Neural progenitor cell (in vitro differentiated cells): ENCODE measurements around the gene PDCD7. TPM values are rescaled to one million over a fixed set of nuclear protein-coding genes. Genes with fewer than 3 reads are reported as not detected.

Source experiments
- DNase-seq: peaks from one replicate; pipeline ENCODE4 v3.0.0-alpha.2; 2016; ENCODE audit warnings: low spot score
- H2AFZ ChIP-seq: fragments of 200-600 bp; sonication (generic); replicated peaks from 2 replicates; pipeline ENCODE4 v1.6.1; 2016; ENCODE audit warnings: antibody characterized with exemption
- H3F3A ChIP-seq: fragments of 200-600 bp; sonication (generic); 2 replicates; pipeline ENCODE4 v1.6.1; 2016; ENCODE audit warnings: antibody characterized with exemption, low read depth
- H3K27ac ChIP-seq: fragments of 200-600 bp; sonication (generic); 2 replicates; pipeline ENCODE4 v1.5.1; 2016; ENCODE audit warnings: mild to moderate bottlenecking
- H3K27me3 ChIP-seq: fragments of 200-600 bp; sonication (generic); 2 replicates; pipeline ENCODE4 v1.6.1; 2016; ENCODE audit warnings: mild to moderate bottlenecking, moderate library complexity
- H3K36me3 ChIP-seq: fragments of 200-600 bp; sonication (generic); 2 replicates; pipeline ENCODE4 v1.5.1; 2016
- H3K4me1 ChIP-seq: fragments of 200-600 bp; sonication (generic); 2 replicates; pipeline ENCODE4 v1.6.1; 2016; ENCODE audit warnings: mixed run types
- H3K4me2 ChIP-seq: fragments of 200-600 bp; sonication (generic); 2 replicates; pipeline ENCODE4 v1.6.1; 2016
- H3K4me3 ChIP-seq: fragments of 200-600 bp; sonication (generic); 2 replicates; pipeline ENCODE4 v1.5.1; 2016
- H3K79me2 ChIP-seq: fragments of 200-600 bp; sonication (generic); 2 replicates; pipeline ENCODE4 v1.6.1; 2016; ENCODE audit warnings: low read depth
- H3K9ac ChIP-seq: fragments of 200-600 bp; sonication (generic); 2 replicates; pipeline ENCODE4 v1.6.1; 2016
- H3K9me3 ChIP-seq: fragments of 200-600 bp; sonication (generic); 2 replicates; pipeline ENCODE4 v1.5.1; 2016; ENCODE audit warnings: low read depth
- H4K20me1 ChIP-seq: fragments of 200-600 bp; sonication (generic); 2 replicates; pipeline ENCODE4 v1.6.1; 2016; ENCODE audit warnings: low read depth
- H3K27ac Mint-ChIP-seq: 3 replicates; pipeline ENCODE4 v1.8.0; 2021; ENCODE audit warnings: mixed read lengths
- H3K27me3 Mint-ChIP-seq: 2 replicates; pipeline ENCODE4 v1.8.0; 2022; ENCODE audit warnings: low read depth, mild to moderate bottlenecking, inconsistent platforms, moderate library complexity, mixed read lengths; ENCODE audit not compliant: insufficient read depth
- H3K36me3 Mint-ChIP-seq: 3 replicates; pipeline ENCODE4 v1.8.0; 2021; ENCODE audit warnings: mixed read lengths
- H3K4me1 Mint-ChIP-seq: 3 replicates; pipeline ENCODE4 v1.8.0; 2021; ENCODE audit warnings: mixed read lengths
- H3K4me3 Mint-ChIP-seq: 3 replicates; pipeline ENCODE4 v1.8.0; 2021; ENCODE audit warnings: mild to moderate bottlenecking, moderate library complexity, mixed read lengths
- H3K9me3 Mint-ChIP-seq: 3 replicates; pipeline ENCODE4 v1.8.0; 2020; ENCODE audit warnings: mixed read lengths
- EZH2 ChIP-seq: fragments of 200-600 bp; sonication (generic); IDR thresholded peaks from 2 replicates; pipeline ENCODE4 v1.6.1; 2017; ENCODE audit warnings: antibody characterized with exemption, mild to moderate bottlenecking, moderate library complexity
- EZH2phosphoT487 ChIP-seq: fragments of 200-600 bp; sonication (generic); IDR thresholded peaks from 2 replicates; pipeline ENCODE4 v1.6.1; 2017; ENCODE audit warnings: antibody characterized with exemption
- total RNA-seq: library from RNA; depleted of rRNA; stranded (reverse); fragments of >200 nt; gene quantifications from 2 replicates; pipeline ENCODE4 v1.2.3, GENCODE V29; 2015; ENCODE audit warnings: low replicate concordance
- TF ChIP-seq, protein P1 (sequence below): fragments of 200-600 bp; sonication (generic); IDR thresholded peaks from 2 replicates; pipeline ENCODE4 v1.5.1; 2017; ENCODE audit warnings: antibody characterized with exemption, mild to moderate bottlenecking

PDCD7 gene
- total RNA-seq, 1 donor from 2014 or later, result 24.7 TPM

DNA sequence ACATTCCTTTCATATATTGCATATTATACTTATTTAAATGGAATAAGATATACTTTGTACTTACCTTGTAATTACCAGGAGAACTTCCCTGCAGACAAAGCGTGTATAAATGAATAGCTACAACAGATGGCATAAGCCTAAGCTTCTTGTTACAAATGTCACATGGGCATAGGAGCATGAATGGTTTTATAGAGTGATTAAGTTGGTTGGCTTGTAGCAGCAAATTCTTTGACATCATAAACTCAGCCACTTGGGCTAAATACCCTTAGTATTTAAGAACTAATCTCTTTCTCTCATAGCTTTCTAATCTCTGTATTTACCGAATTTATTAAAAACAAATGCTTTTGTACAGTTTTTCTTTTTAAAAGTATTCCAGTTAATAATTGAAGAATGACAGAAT, 18.5 kb downstream of the PDCD7 start, which contains the start of gene UBAP1L:
TSS of gene UBAP1L (minus strand) at position 115 of the 400 bp plus-strand sequence. CDS start 8,985 bp downstream, outside the sequence.
- no peaks in the 10 kb centered on the region for H3F3A ChIP-seq
- no peaks in the 10 kb centered on the region for H3K79me2 ChIP-seq
- TF ChIP-seq EZH2phosphoT487 (no peak), EZH2 (no peak)
- TF ChIP-seq, protein P1, sequence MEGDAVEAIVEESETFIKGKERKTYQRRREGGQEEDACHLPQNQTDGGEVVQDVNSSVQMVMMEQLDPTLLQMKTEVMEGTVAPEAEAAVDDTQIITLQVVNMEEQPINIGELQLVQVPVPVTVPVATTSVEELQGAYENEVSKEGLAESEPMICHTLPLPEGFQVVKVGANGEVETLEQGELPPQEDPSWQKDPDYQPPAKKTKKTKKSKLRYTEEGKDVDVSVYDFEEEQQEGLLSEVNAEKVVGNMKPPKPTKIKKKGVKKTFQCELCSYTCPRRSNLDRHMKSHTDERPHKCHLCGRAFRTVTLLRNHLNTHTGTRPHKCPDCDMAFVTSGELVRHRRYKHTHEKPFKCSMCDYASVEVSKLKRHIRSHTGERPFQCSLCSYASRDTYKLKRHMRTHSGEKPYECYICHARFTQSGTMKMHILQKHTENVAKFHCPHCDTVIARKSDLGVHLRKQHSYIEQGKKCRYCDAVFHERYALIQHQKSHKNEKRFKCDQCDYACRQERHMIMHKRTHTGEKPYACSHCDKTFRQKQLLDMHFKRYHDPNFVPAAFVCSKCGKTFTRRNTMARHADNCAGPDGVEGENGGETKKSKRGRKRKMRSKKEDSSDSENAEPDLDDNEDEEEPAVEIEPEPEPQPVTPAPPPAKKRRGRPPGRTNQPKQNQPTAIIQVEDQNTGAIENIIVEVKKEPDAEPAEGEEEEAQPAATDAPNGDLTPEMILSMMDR, result no peak
- Mint-ChIP-seq H3K27me3 (no peaks in the 10 kb centered on the region), H3K4me1 (no peaks in the 10 kb centered on the region), H3K36me3 (peaks cover 37% of the 10 kb centered on the region), H3K27ac (no peak within 1 kb of the TSS), H3K4me3 (no peak within 1 kb of the TSS), H3K9me3 (no peaks in the 10 kb centered on the region)
- H3K9me3 ChIP-seq, result no peaks in the 10 kb centered on the region
- no peak within 1 kb of the TSS for H2AFZ ChIP-seq
- peaks cover 5% of the 10 kb centered on the region for H4K20me1 ChIP-seq
- no peak within 1 kb of the TSS for H3K27ac ChIP-seq
- H3K9ac ChIP-seq, result no peak within 1 kb of the TSS
- H3K4me2 ChIP-seq, result no peak within 1 kb of the TSS
- no peaks in the 10 kb centered on the region for H3K4me1 ChIP-seq
- H3K36me3 ChIP-seq, result no peaks in the 10 kb centered on the region
- H3K4me3 ChIP-seq, result no peak within 1 kb of the TSS
- no peak for DNase-seq
- H3K27me3 ChIP-seq, result no peaks in the 10 kb centered on the region

DNA sequence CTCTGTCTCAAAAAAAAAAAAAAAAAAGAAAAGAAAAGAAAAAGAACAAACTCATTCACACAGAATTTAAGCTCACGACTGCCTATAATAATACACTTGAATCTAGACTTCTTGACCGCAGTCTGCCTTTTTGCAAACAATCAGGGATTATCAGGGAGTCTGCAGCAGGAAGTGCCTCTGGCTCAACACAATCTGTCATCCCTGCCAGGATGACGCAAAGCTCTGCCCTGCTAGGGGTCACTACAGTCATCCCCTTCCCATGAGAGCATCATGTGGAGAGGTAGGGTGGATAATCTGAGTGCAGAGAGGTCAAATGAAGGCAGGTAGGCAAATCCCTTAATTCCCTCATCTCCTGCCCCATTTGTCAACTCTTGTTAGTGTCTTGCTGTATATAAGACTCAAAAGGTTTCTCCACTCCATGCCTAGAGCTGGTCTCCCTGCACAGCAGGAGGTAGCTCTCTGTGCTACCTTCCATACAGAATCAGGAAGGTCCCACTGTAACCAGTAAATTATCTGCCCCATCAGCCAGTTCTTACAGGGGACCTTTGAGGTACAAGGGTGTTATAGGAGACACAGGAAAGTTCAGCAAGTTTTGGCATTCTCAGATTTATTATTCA, 22.8 kb downstream of the PDCD7 start:
- H4K20me1 ChIP-seq, result peaks cover 5% of the 10 kb centered on the region
- no peak overlapping the region for H2AFZ ChIP-seq
- peak; percentile 23 for DNase-seq
- H3K27me3 ChIP-seq, result no peaks in the 10 kb centered on the region
- Mint-ChIP-seq H3K27ac (no peak overlapping the region), H3K4me3 (no peak overlapping the region), H3K36me3 (peaks cover 23% of the 10 kb centered on the region), H3K4me1 (no peaks in the 10 kb centered on the region), H3K27me3 (no peaks in the 10 kb centered on the region), H3K9me3 (no peaks in the 10 kb centered on the region)
- no peaks in the 10 kb centered on the region for H3K79me2 ChIP-seq
- TF ChIP-seq, protein P1, result no peak
- TF ChIP-seq EZH2phosphoT487, result no peak
- no peak for TF ChIP-seq EZH2
- H3K4me3 ChIP-seq, result no peak overlapping the region
- no peak overlapping the region for H3K27ac ChIP-seq
- H3K4me1 ChIP-seq, result no peaks in the 10 kb centered on the region
- H3K4me2 ChIP-seq, result no peak overlapping the region
- H3K9ac ChIP-seq, result no peak overlapping the region
- no peaks in the 10 kb centered on the region for H3K36me3 ChIP-seq
- H3F3A ChIP-seq, result no peaks in the 10 kb centered on the region
- H3K9me3 ChIP-seq, result no peaks in the 10 kb centered on the region

DNA sequence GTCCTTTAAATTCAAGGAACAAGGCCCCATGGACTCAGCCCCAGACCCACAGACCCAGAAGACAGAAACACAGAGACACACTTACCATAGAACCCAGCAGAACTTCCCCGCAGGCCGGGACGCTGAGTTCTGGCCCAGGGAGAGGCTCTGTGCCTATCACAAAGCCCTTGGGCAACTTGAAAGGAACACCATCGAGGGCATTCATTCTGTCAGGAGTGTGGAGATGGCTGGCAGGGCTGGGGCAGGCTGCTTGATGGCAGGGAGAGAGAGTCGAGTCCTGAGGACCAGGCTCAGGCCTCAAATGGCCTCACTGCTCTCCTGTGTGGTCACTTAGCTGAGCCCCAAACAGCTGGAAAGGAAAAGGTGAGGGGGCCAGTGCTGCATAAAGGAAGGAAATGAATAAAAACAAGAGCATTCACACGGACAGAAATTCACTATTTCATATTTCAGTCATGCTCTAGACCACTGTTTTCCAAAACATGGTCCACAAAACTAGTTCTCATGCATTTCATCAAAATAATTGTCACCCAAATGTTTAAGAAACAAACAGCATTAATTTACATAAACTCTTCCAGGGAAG, 27.5 kb downstream of the PDCD7 start:
- no peak for TF ChIP-seq EZH2
- TF ChIP-seq, protein P1, result no peak
- TF ChIP-seq EZH2phosphoT487, result no peak
- Mint-ChIP-seq H3K27ac (peak overlapping the region; percentile 53), H3K4me1 (no peaks in the 10 kb centered on the region), H3K27me3 (no peaks in the 10 kb centered on the region), H3K9me3 (no peaks in the 10 kb centered on the region), H3K36me3 (peaks cover 12% of the 10 kb centered on the region), H3K4me3 (no peak overlapping the region)
- no peaks in the 10 kb centered on the region for H3K36me3 ChIP-seq
- no peak overlapping the region for H3K4me2 ChIP-seq
- H3K9ac ChIP-seq, result no peak overlapping the region
- no peaks in the 10 kb centered on the region for H3K4me1 ChIP-seq
- DNase-seq, result no peak
- no peak overlapping the region for H3K27ac ChIP-seq
- peaks cover 16% of the 10 kb centered on the region for H3K27me3 ChIP-seq
- no peak overlapping the region for H3K4me3 ChIP-seq
- no peaks in the 10 kb centered on the region for H4K20me1 ChIP-seq
- peaks cover 2% of the 10 kb centered on the region for H3F3A ChIP-seq
- no peaks in the 10 kb centered on the region for H3K79me2 ChIP-seq
- H2AFZ ChIP-seq, result no peak overlapping the region
- H3K9me3 ChIP-seq, result no peaks in the 10 kb centered on the region
